HT-29 (cell line): ENCODE measurements around the gene CDRT15. TPM values are rescaled to one million over a fixed set of nuclear protein-coding genes. Genes with fewer than 3 reads are reported as not detected.
"Not testable (repeated sequence)": the region's sequence is repeated elsewhere in the genome, so short reads cannot be mapped to it uniquely, and the experiment has no call there.

Experiments used
- DNase-seq: peaks from one replicate; pipeline ENCODE4 v3.0.0-alpha.2; 2015; ENCODE audit warnings: low spot score
- total RNA-seq: library from RNA; depleted of rRNA; stranded (reverse); fragments of >200 nt; shearing (Covaris generic); gene quantifications from 2 replicates; pipeline ENCODE4 v1.2.3, GENCODE V29; 2014

CDRT15 gene
- total RNA-seq, 1 experiment from 2014 or later = not detected

GRCh38 chr17:14207791-14208190, 28.9 kb downstream of the CDRT15 start:
- DNase-seq = no peak

GRCh38 chr17:14206891-14207290, 29.8 kb downstream of the CDRT15 start:
- DNase-seq = no peak

DNA sequence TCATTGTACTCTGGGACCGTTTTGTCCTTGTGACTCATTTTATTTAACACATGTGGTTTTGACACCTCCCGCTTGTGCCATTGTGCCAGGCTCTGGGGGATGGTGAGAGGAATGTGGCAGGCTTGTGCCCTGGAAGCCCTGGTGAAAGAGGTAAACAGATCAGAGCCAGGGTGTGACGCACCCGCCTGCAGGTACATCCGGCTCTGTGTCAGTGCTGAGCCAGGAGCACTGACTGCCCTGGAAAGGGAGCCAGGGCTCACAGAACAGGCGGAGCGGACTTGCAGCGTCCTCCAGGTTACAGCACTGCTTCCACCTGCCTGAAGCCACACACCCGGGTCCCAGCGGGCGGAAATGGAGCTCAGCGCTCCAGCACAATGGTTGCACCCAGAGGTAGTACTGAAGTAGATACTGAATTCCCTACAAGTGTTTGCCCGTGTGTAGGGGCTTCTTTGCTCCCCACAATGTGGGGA, 30.6 kb downstream of the CDRT15 start:
- peak; percentile 73 for DNase-seq

GRCh38 chr17:14205380-14205779, 31.3 kb downstream of the CDRT15 start:
- no peak for DNase-seq

GRCh38 chr17:14204546-14204945, 32.1 kb downstream of the CDRT15 start:
- DNase-seq = no peak

- no peak for DNase-seq
Observed at GRCh38 chr17:14204084-14204483, 32.6 kb downstream of the CDRT15 start.

DNA sequence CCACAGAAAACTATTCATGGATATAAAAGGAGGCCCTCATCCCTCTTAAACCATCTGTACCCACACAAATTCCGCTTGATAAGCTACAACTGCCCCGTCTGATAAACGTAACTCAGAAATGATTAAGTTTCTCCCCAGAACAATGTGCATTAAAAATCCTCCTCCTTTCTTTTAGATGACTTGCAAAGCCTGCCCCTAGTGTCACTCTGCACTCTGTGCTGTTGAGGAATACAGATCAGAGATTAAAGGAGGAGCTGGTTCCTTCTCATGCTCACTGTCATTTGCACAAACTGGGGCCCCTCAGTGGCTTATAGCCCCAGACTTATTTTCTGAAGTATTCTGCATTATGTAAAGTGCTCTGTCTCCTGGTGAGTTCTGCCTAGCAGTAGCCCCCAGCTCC, 33.3 kb downstream of the CDRT15 start:
- no peak for DNase-seq

GRCh38 chr17:14202388-14203166, 34.1 kb downstream of the CDRT15 start:
- DNase-seq = no peak

GRCh38 chr17:14201988-14202380, 34.7 kb downstream of the CDRT15 start:
- no peak for DNase-seq

GRCh38 chr17:14201021-14201987, 35.4 kb downstream of the CDRT15 start:
- peak; percentile 18 for DNase-seq

- no peak for DNase-seq
Observed at GRCh38 chr17:14200354-14200753, 36.3 kb downstream of the CDRT15 start.

- no peak for DNase-seq
Observed at GRCh38 chr17:14199601-14200000, 37.1 kb downstream of the CDRT15 start.

DNA sequence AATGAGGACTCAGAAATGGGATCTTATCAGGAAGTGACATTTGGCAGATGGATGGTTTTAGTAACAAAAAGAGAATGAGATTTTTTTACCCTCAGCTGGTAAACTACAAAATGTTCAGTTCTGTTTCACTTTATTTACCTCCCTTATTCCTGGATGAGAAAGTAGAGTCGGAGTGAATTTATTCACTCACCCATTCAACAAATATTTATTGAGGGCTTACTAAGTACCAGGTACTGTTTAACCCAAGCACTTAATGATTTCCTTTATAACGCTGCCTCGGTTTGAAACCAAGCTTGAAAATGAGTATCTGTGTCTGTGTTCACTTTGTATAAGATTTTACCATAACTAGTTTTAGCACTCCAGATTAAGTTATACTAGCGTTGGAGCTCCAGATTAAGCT, 38.1 kb downstream of the CDRT15 start:
- no peak for DNase-seq

DNA sequence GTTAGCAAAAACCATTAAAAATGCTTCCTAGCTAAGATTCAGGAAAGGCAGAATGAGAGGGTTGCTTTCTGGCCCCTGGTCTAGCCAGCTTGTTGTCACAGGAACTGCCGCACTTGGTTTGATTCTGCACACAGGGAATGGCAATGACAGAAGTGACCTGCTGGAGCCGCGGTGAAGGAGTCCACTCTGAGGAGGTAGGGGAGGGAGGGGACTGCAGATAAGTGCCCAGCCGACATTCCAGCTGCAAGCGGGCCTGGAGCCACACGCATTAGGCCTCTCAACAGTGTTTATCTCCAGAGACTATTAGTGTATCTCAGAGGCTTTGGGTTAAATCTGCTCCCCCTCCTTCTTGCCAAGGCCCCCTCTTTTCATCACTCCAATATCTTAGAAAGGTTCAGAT, 38.6 kb downstream of the CDRT15 start:
- DNase-seq = no peak

DNA sequence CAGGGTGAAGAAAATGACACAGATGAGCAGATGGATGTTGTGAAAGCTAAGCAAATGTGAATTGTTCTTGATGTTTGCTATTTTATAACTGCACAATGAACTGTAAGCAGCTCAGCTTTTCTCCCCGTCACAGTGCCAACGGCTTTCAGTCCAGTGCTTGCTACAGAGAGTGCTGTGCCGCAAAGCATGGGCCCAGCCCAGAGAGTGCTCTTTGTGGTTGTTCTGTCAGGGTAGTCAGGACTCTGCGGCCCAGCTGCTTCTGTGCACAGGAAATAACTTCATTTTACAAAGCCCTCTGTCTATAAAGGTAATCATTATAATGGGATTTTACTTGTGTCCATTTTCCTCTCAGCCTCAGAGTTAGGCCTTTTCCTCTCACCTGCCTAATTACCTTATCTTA, 39.1 kb downstream of the CDRT15 start:
- no peak for DNase-seq

- no peak for DNase-seq
Observed at GRCh38 chr17:14197057-14197456, 39.6 kb downstream of the CDRT15 start.

DNA sequence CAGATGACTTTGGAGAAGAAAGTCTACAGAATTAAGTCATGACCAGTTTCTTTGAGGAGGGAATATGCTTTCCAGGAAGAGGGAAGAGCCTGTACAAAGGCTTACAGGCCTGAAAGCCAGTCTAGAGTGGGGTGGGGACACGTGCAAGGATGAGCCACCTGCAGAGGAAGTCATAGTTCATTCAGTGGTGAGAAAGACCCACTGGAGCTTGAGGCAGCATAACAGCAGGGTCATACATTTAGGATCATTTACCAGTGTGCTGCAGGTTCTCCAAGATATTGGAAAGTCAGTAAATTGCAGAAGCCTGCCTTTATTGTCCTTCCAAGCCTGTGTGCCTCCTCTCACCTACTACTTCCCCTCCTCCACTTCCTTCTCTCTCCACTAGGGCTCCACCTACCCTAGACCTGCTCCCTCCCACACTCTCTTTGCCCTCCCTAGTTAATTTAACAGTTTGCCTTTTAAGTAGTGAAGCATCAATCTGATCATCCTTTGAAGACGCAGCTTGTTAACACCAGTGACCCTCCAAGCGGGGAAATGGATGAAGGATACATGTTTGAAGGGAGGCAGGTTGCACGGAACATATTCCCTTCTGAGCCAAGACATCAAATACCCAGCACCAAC, 40.2 kb downstream of the CDRT15 start:
- no peak for DNase-seq

DNA sequence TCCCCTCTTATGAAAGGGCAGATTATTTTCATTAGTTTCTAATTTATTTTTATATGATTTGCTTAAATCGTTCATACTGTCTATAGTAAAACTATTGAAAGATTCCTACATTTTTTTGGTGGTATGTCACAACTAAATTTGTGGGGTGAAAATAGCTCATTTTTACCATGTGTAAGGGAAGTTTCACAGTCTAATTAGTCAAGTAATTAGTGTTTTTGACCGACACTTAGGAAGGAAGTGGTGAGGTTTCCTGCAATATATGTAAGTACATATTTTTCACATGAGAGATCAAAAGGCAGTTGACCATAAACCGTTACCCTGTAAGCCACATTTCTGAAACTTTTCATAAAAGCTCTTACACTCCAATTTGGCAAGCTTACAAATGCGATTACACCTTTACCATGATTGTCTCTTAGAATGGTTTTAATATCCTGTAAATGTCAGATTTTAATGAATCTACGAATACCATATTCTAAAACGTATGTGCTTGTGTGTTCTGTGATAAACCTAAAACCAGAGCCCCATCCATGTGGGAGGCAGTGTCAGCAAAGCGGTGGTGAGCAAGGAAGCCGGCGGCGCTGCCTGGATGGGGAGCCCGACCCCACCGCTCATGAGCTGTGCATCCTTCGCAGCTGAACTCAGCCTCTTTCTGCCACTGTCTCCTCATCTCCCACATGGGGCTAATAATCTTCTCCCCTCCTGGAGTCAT, 43.9 kb downstream of the CDRT15 start:
- DNase-seq = not testable (repeated sequence)

DNA sequence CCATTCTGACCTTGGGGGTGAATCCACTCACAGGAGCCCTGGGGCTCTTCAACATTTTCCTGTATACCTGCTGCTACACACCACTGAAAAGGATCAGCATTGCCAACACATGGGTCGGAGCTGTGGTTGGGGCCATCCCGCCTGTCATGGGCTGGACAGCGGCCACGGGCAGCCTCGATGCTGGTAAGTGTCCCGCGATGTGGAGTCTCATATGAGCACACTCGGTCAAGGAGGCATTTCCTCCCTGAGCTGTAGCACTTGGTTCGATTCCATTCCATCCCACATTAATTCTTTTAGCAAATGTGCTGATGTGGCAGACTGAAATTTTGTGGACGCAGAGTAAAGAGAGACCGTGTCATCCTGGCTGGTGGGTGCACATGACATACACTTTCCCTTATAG, 44.6 kb downstream of the CDRT15 start:
- not testable (repeated sequence) for DNase-seq

DNA sequence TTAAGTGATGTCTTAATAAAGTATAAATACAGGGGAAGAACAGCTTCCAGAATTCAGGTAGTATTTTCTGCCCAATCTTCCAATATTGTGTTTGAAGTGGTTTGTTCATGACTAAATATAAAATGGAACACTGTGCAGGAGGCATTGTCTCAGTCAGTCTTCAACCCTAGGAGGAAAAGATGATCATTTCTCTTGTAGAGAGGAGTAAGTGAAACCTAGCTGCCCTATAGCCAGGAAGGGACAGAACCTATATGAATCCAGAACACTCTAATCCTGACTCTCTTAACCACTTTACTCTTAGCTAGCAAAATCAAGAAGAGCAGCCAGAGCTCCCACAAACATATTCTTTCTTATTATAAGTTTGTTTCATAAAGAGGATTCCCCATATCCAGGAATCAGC, 45.2 kb downstream of the CDRT15 start:
- not testable (repeated sequence) for DNase-seq

GRCh38 chr17:14190774-14191173, 45.9 kb downstream of the CDRT15 start:
- not testable (repeated sequence) for DNase-seq
